ENCODE results near the gene GMDS. TPM values are rescaled to one million over a fixed set of nuclear protein-coding genes. Genes with fewer than 3 reads are reported as not detected.

Gene GMDS
- total and polyA plus RNA-seq, 2 of the 13 experiments (the other 11 are each of a cell fraction or from before 2014, with no cell fraction given), result 64.4 to 112 TPM

DNA sequence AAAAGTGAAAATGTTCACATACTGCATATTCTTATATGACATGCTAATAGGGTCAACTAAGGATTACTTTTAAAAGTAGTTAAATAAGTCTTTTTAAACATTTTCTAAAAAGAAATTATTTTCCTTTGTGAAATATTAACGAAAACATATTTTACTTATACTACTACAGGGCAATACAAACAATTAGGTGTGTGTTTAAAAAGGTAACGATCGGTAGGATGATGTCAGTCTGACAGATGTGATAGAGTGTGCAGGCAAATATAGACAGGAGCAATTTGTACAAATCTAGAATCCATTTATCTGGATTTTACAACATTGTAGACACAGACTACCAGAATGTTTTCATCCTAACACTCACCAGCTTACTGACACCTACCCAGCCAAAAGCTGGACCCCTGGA, 378.2 kb downstream of the GMDS start:
- no peaks in the 10 kb centered on the region for H3K27me3 ChIP-seq (ENCODE audit: control insufficient read depth in 1 of 2, insufficient read depth in 2 of 2, low read length in 2 of 2)
- ChIA-PET POLR2A (no interaction called here), CTCF (ENCODE audit: low intra/inter-chr PET ratio, low total read pairs) (no interaction called here)
- H3K27ac ChIP-seq (ENCODE audit: extremely low read length, insufficient read depth, low read length), result no peak overlapping the region
- TF ChIP-seq SP2 (CRISPR knock-in tag; IDR thresholded peaks at IDR 0.05) (no peak), MED8 (CRISPR knock-in tag; IDR thresholded peaks at IDR 0.05; ENCODE audit: insufficient replicate concordance) (no peak), KLF15 (CRISPR knock-in tag; IDR thresholded peaks at IDR 0.05; ENCODE audit: borderline replicate concordance) (no peak), ZNF234 (CRISPR knock-in tag; conservative IDR thresholded peaks at IDR 0.05) (no peak), KLF12 (CRISPR knock-in tag; IDR thresholded peaks at IDR 0.05; ENCODE audit: borderline replicate concordance) (no peak), ZNF235 (CRISPR knock-in tag; IDR thresholded peaks at IDR 0.05; ENCODE audit: borderline replicate concordance) (no peak), ZNF335 (CRISPR knock-in tag; IDR thresholded peaks at IDR 0.05) (no peak), TBX2 (CRISPR knock-in tag; IDR thresholded peaks at IDR 0.05; ENCODE audit: borderline replicate concordance) (no peak)
- TF ChIP-seq, protein P1, sequence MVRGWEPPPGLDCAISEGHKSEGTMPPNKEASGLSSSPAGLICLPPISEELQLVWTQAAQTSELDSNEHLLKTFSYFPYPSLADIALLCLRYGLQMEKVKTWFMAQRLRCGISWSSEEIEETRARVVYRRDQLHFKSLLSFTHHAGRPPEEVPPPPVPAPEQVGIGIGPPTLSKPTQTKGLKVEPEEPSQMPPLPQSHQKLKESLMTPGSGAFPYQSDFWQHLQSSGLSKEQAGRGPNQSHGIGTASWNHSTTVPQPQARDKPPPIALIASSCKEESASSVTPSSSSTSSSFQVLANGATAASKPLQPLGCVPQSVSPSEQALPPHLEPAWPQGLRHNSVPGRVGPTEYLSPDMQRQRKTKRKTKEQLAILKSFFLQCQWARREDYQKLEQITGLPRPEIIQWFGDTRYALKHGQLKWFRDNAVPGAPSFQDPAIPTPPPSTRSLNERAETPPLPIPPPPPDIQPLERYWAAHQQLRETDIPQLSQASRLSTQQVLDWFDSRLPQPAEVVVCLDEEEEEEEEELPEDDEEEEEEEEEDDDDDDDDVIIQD (CRISPR knock-in tag; IDR thresholded peaks at IDR 0.05; ENCODE audit: low read depth), result no peak
- TF ChIP-seq, protein P2, sequence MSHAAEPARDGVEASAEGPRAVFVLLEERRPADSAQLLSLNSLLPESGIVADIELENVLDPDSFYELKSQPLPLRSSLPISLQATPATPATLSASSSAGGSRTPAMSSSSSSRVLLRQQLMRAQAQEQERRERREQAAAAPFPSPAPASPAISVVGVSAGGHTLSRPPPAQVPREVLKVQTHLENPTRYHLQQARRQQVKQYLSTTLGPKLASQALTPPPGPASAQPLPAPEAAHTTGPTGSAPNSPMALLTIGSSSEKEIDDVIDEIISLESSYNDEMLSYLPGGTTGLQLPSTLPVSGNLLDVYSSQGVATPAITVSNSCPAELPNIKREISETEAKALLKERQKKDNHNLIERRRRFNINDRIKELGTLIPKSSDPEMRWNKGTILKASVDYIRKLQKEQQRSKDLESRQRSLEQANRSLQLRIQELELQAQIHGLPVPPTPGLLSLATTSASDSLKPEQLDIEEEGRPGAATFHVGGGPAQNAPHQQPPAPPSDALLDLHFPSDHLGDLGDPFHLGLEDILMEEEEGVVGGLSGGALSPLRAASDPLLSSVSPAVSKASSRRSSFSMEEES (CRISPR knock-in tag; IDR thresholded peaks at IDR 0.05), result no peak
- H3K4me1 ChIP-seq (ENCODE audit: insufficient read depth, low read length), result peaks cover 27% of the 10 kb centered on the region
- FAIRE-seq (no peak), DNase-seq (ENCODE audit: low spot score) (no peak), ATAC-seq (no peak)
- H3K9me3 ChIP-seq (ENCODE audit: low read length), result no peaks in the 10 kb centered on the region
- intact Hi-C loops (cut with micrococcal nuclease; ENCODE audit: unreplicated experiment), result no loop called here
- H3K79me2 ChIP-seq (ENCODE audit: insufficient read depth, low read length), result no peaks in the 10 kb centered on the region
- no peak overlapping the region for H3K4me2 ChIP-seq (ENCODE audit: low read depth, low read length)
- H4K20me1 ChIP-seq (ENCODE audit: insufficient read depth, low read length), result peaks cover 10% of the 10 kb centered on the region; the same call in 1 of the 2 replicates
- in situ Hi-C loops (cut with HindIII; ENCODE audit: extremely low pct_ligation_motif_present, low pct_unique_long_range_greater_than_20kb), result no loop called here
- no TSS peak for BruUV-seq (replicated peaks)
- H3K9ac ChIP-seq (ENCODE audit: insufficient read depth, low read depth, low read length), result no peak overlapping the region
- 94% methylated on average over 3 of the region's 3 CpGs for WGBS (ENCODE audit: low lambda C conversion rate)
- no peak overlapping the region for H2AFZ ChIP-seq (ENCODE audit: low read length)
- H3K4me3 ChIP-seq (replicated peaks in 1 of 3; ENCODE audit: insufficient read depth in 1 of 3, low read depth in 2 of 3, low read length in 3 of 3), result no peak overlapping the region
- H3K36me3 ChIP-seq (replicated peaks in 1 of 2; ENCODE audit: control insufficient read depth in 1 of 2, insufficient read depth in 2 of 2, low read length in 2 of 2), result peaks cover 0 to 4% of the 10 kb centered on the region in 2 experiments; a peak in 1 of 5 replicates
